ENCODE results near the gene ATG4A.

Gene ATG4A, protein sequence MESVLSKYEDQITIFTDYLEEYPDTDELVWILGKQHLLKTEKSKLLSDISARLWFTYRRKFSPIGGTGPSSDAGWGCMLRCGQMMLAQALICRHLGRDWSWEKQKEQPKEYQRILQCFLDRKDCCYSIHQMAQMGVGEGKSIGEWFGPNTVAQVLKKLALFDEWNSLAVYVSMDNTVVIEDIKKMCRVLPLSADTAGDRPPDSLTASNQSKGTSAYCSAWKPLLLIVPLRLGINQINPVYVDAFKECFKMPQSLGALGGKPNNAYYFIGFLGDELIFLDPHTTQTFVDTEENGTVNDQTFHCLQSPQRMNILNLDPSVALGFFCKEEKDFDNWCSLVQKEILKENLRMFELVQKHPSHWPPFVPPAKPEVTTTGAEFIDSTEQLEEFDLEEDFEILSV

DNA sequence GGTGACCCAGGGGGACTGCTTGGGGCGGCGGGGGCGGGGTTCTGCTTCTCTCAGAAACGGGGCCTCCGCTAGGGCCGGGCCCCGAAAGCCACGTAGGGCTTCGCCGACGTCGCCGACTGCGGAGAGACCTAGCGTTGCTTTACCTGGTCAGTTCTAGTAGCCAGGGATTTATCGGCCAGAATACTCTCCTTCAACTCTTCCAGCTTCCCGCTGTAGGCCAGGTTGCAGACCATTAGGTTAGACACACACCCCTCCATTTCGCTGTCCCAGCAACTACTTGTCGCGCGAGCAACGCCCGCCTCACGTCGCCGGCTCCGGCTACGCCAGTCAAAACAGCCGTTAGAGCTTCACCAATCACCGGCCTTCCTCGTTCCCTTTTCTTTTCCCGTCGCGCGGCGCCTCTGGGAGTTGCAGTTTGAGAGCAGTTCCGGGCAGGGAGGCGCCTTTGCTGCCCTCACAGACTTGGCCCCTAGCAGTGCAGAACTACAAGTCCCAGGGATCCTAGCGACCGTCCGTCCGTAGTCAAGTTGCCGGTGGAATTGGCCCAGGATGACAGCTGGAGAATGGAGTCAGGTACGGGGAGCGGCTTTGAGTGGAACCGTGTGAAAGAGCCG is at the start of gene ATG4A, which contains the start of gene PSMD10:
ATG4A (plus strand) TSS at position 515 of the 614 bp plus-strand sequence; CDS start at position 564, 49 bp downstream.
PSMD10 (minus strand) TSS at position 279 of the 614 bp plus-strand sequence; CDS start at position 257, 22 bp downstream.
- DNase-seq: peak; percentile 90 to 93

DNA sequence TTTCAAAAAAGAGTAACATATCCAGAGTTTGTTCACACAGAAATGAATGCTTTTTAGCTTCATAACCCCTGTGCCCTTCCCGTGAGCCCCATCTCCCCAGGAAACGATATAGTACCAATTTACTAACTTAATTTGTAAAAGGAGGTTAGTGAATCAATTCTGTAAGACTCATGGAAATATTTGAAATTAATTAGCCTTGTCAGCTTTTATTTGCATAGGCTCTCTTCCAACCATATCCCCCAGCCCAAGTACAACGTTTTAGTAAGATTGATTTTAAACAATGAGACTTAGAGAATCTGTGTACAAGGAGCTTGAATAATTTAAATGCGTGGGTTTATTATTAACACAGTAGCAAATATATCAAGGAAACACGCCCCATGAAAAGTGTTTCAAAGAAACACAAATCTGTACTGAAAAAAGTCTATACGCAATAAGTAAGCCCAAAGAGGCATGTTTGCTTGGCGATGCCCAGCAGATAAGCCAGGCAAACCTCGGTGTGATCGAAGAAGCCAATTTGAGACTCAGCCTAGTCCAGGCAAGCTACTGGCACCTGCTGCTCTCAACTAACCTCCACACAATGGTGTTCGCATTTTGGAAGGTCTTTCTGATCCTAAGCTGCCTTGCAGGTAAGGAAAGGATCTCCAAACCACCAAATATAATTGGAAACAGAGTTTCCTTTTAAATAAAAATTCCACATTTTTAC is 46.9 kb upstream of the ATG4A start, which contains the start of gene VSIG1:
VSIG1 (plus strand) TSS at position 512 of the 703 bp plus-strand sequence; CDS start at position 578, 66 bp downstream.
- DNase-seq: no peak

DNA sequence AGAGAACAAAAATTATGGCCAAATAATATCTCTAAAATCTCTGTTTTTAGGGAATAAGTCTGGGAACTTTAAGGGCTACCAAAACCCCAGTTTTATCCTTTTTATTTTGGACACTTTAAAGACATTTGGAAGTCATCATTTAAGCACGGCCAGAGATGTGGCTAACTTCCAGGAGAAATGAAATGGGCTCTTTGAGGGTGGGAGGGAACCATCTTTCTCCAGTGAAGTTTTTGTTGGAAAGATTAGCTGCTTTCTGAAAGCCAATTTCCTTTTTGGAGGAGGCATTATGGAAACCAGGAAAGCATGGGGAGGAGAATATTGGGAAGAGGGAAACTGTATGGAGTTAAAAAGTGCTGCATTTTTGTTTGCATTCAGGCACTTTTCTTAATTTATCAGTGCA is 41.9 kb upstream of the ATG4A start:
- no peak for DNase-seq

DNA sequence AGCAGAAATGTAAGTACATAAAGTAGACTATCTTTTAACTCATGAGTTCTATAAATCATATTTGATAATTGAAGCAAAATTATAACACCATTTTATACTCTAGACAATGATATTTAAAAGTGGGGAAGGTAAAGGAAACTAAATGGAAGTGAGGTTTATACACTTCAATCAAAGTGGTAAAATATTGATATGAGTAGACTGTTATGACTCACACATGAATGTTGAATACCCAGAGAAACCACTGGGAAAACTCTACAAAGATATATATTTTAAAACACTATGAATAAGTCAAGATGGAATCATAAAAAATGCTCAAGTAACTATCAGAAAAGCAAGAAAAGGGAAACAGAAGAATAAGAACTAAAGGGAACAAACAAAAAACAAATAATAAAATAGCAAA is 38.4 kb upstream of the ATG4A start:
- no peak for DNase-seq

DNA sequence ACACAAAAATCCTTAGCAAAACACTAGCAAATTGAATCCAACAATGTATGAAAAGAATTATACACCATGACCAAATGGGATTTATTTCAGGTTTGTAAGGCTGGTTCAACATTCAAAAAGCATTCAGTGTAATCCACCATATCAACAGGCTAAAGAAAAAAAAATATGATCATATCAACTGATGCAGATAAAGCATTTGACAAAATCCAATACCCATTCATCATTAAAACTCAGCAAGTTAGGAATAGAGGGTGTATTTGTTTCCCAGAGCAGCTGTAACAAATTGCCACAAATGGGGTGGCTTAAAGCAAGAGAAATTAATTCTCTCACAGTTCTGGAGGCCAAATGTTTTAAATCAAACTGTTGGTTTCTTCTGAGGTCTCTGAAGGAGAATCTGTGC is 36.0 kb upstream of the ATG4A start:
- DNase-seq: no peak

DNA sequence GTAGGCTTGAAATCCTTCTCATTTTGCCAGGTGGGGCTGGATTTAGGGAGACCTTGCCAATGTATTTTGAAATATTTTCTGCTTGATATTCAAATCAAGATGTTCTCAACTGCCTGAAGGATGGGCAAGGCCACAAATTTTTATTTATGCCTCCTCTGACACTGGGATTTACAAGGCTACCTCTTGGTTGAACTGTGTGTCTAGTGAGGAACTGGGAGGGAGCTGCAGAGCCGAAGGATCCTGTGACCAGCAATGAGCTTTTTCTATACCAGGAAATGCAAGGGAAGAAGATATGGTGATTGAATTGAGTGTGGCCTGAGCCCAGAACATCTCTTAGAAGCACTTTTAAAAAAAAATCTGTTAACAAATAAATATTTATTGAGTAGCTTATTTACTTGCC is 31.8 kb upstream of the ATG4A start:
- DNase-seq: no peak

DNA sequence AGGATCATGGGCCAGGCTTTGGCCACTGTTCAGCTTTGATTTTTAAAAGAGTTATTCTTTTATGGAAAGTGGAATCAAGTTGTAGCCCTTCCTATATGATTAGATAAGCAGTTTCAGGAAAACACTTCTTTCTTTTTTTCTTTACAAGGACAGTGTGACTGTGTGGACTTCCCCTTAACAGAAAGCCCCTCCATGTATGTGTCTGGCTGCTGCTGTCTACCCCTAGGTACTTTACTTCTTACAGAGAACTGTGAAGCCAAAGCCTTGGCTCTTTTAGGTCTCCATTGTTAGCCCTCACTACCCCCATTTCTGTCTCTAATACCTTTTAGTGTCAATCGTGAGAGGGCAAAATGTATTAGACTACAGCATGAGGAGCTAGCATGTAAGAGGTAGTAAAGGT is 27.6 kb upstream of the ATG4A start:
- no peak for DNase-seq

DNA sequence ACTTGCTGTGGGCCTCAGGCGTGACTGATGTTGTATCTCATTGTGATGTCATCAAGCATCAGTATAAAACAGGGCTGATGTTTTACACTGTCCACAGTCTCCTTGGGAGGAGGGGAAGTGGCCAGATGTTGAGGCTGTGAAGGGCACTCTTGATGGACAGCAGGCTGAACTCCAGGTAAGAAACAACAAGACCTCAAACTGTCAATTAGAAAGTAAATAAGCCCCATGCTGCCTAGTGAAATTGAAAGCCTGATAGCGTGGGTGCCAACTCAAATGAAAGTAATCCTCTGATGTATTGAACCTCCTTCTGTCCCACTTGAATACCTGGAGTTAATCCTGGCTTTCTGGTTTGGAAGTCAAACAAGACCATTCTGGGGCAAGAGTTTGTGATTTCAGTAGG is 27.0 kb upstream of the ATG4A start:
- no peak for DNase-seq

DNA sequence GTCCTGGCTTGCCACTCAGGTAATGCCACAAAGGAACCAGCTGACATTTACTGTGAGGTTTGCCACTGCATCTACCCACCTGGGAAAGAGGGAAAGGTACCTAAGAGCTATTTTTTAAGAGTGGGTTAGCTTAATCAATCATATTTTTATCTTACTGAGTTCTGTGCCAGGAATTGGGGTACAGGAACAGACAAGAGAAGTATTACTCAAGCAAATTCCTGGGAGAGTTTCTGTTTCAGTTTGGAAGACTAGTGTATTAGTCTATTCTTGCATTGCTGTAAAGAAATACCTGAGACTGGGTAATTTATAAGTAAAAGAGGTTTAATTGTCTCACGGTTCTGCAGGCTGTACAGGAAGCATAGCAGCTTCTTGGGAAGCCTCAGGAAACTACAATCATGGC is 23.5 kb upstream of the ATG4A start:
- DNase-seq: no peak

DNA sequence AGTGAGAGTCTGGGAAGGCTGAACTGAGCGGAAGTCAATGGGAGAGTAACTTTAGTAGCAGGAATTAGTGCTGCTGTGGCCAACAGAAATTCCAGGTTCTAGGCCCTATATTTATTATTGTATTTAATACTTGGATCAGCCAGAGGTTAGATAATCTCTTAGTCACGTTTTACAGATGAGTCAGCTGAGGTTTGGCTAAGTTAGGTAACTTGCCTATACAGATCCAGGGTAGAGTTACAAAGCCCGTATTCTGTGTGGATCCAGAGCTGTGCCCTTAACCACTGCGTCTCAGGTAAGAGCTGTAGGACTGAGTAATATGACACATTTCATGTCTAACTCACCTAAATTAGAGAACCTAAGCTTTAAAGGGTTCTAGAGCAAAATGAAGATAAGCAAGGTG is 20.7 kb upstream of the ATG4A start:
- DNase-seq: no peak

DNA sequence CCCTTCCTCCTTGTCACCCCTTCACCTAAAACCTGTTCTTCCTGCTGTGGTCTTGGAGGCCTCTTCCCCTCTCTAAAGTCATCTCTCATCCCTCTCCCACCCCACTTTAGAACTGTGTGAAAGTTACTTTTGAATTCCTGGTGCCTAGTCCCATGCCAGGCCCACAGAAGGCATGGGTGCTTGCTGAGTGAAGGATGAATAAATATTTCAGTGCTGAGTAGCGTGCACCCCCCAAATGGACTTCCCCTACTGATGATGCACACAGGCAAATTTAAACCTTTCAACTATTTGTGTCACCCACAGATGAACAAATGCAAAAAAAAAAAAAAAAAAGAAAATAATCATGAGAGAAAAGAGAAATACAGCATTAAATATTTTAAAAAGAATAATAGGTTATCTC is 20.0 kb upstream of the ATG4A start:
- no peak for DNase-seq

DNA sequence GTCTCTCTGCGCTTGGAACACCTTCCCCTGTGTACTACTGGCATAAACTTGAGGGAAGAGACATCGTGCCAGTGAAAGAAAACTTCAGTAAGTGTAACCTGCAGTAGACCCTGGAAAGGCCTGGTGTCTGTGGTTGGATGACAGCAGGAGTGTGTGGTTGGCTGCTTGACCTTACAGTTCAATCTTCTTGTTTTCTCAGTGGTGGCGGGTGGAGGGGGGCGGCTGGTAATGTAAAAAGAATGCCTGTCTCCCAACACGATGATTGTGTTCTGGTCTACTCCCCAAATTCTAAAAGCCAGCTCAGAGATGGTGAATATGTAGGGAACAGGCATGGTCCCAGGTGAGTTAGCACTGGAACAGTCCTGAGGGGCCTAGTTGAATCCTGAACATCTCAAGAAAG is 18.8 kb upstream of the ATG4A start:
- DNase-seq: no peak

DNA sequence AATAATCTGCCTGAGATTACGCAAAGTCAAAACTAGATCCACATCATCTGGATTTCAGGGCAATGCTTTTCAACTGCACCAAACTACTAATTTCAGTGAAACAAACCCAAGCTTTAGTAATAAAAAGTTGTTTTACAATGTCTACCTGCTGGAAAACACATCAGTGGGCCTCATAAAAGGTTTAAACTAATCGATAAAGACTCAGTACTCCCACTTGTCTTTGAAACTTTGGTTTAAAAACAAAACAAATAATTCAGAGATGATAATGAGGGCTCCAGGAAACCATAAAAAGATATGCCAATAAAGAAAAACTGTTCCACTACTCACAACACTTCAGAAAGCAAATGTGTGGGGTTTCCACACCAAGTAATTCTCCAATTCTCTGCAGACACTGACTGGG is 10.5 kb upstream of the ATG4A start:
- DNase-seq: no peak

DNA sequence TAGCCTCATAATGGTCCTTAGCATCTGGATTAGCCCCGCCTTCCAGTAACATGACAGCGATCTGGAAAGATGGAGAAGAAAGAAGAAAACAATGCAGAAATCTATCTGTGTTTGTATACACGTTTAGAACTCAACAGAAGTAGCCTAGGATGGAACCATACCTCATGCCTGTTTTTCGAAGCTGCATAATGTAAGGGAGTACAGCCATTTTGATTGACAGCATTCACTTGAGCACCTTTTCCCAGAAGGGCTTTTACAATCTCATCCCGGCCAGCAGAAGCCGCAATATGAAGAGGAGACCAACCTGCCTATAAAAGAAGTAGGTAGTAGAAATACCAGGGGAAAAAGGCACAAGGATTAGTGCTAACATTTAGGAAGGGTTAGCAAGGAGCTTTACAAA is 3.8 kb upstream of the ATG4A start:
- DNase-seq: no peak

DNA sequence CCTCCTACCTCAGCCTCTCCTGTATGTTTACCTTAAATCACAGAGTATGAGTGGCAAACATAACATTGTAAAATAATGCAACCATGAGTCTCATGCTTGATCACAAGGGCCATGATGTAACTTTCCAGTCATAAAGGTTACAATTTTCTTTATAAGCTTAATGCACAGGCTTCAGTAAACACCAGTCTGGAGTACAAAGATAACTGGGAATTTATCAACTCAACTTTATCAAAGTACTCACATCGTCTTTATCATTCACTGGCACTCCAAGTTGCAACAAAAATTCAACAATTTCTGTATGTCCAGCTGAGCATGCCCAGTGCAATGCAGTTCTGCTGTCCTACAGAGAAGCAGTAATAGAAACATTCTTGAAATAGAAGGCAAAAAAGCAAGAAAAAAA is 3.1 kb upstream of the ATG4A start:
- no peak for DNase-seq

DNA sequence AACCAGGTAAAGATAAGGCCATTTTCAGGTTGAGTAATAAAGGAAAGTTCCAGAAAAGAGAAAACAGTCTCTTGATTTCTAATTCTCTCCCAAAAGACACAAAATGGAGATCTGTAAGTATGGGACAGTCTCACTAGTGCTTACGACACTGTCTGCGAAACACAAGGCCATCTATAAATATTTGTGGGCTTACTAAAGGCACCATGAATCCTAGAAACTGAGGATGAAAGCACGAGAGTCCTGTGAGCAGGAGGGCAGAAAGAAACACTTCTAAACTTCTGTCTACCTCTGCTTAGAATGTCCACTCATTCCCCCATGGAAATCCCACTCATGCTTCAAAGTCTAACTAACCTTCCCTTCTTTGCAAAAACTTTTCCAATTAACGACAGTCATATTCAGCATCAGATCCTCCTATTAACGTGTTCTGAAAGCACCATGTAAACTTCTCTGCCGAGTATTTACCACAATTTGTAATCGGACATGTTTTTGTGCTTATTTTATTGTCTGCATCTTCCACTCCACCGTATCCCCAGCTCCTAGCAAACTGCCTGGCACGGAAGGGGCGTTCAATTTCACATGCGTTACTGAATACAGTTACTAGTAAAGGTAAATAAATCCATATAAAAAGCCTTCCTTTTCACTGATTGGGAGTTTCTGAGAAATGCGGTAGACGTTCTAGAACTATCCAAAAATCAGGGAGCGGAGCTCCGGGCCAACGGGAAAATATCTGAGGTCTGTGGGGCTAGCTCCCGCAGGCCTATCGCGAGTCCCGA is 901 bp upstream of the ATG4A start:
- no peak for DNase-seq

DNA sequence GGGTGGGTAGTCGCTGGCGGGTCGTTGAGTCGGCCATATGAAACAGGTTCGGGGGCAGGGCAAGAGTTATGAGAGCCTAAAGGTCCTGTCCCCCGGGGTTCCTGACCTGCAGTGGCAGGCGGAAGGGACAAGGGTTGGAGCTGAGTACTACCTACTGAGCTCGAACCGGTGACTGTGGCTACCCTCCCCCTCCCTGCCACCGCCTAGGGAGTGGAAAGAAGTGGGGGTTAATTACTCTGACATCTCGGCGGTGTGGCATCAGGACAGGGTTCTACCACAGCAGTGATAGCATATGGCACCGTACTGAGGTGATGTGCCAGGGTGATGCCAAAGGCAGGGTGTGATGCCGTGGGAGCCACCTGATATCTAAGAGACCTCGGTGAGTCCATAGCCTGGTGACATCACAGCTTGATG is 307 bp downstream of the ATG4A start:
- DNase-seq: no peak

DNA sequence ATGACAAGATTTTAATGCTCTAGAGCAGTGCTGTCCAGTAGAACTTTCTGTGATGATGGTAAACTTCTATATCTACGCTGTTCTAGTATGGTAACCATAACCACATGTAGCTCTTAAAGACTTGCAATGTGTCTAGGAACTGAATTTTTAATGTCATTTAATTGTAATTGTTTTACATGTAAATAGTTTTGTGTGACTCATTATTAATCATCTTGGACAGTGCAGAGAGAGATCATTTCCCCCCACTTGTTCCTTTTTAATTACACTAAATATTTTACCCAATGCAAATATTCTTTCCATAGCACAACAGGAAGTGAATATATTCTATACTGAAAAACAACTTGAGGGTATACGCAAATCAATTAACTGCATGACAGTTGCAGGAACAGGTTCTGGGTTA is 5.8 kb downstream of the ATG4A start:
- DNase-seq: no peak

DNA sequence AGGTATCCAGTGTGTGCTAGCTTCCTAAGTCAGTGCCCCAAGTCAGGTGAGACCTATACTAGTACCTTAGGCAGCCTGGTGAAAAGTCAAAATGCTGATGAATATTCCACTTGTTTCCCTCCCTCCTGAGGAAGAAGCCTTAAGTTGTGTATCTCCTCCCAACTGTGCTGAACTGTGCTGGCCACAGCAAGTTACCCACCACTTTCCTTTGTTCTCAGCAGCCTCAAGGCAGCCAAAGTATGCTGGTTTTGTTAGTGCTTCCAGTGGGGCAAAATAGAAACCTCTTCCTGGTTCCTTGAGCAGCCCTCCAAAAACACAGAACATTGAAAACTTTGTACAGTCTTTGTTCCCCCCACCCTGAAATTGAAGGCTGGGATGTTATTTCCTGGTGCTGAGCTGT is 13.9 kb downstream of the ATG4A start:
- no peak for DNase-seq

DNA sequence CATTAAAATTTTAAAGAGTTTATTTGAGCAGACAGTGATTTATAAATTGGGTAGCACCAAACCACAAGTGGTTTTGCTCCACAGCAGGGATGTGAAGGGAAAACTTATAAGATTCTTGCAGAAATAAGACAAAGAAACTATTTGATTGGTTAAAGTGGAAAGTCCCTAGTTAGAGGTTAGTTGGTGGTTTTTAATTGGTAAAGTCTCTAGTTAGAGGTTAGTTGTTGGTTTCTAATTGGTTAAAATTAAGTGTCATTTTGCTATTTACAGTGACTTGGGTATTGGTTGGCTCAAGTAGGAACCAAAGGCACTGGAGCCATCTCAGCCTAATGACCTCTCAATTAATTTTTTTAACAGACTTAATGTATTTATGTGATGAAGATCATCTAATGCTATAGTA is 23.0 kb downstream of the ATG4A start:
- no peak for DNase-seq

DNA sequence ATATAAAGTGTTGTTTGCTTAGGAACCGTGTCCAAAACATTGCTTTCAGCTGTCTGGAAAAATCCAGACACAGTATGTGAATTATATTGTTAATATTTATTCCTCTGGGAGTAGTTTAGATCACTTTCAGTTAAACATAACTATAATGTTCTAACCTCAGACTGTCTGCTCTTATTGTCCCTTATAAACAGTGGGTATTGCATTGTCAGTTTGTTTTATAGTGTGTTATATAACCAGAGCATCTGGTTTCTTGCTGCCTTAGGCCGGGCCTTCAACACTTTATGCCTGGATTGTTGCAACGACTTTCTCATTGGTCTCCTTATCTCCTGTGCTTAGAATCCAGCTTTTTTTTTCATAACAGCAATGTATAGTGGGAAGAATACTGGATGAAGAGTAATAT is 26.4 kb downstream of the ATG4A start:
- DNase-seq: no peak

DNA sequence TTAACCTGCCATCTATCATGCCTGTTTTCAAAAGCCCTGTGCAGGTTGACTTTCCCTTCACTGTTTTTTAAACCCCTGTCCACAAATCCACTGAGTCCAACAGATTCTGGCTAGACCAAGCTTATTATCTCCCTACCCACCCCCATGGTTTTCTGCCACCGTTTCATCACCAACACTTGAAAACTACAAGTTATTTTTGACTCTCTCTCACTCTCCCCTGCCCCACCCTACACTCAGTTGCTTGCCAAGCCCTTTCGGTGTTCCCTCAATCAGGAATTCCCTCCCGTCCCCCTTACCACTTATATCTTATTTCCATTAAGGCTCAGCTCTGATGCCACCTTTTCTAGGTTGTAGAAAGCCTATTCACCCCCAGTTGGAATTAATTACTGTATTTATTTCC is 29.7 kb downstream of the ATG4A start:
- no peak for DNase-seq

DNA sequence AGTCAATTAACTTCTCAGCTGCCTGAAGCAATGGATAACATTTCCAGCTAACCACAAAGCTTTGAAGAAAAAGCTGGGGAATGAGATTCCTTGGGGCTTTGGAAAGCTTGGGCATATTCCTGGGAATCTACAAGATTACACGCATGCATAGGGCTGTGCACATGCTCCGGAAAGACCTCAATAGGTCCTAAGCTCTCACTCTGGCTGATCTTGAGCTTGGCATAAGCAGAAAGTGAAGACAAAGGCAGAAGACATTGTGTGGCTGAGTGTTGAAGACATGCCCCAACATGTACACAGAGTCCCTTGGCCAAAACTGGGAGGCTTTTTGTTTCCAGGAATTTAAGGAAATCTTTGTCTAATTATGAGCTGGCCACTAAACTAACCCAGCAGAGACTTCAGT is 31.2 kb downstream of the ATG4A start:
- no peak for DNase-seq

Measured in CD4-positive, alpha-beta T cell treated with Interferon alpha-2 for 1 hour (primary cell).